Femur (tissue), 1 donor: ENCODE results near the gene TNRC6B.
"Not testable (repeated sequence)": the region's sequence is repeated elsewhere in the genome, so short reads cannot be mapped to it uniquely, and the experiment has no call there.

Source experiments
- DNase-seq: peaks from one replicate; pipeline ENCODE4 v3.0.0-alpha.2; 2017

The TNRC6B gene

DNA sequence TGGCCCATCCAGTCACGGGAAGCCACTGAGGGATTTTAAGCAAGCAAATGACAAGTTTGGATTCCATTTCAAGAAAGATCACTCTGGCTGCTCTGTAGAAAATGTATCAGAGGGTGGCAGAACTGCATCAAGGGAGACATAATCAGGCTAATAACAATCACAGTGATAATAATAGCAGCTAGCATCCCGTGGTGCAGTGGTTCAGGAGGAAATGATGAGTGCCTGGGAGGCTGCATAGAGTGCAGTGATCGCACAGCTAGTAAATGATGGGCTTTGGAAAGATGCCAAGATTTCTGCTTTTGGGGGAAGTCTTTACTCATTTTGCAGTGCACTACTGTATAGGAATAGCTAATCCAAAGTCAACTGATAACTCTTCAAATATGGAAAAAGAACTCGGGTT, 35.8 kb downstream of the TNRC6B start:
- no peak for DNase-seq

DNA sequence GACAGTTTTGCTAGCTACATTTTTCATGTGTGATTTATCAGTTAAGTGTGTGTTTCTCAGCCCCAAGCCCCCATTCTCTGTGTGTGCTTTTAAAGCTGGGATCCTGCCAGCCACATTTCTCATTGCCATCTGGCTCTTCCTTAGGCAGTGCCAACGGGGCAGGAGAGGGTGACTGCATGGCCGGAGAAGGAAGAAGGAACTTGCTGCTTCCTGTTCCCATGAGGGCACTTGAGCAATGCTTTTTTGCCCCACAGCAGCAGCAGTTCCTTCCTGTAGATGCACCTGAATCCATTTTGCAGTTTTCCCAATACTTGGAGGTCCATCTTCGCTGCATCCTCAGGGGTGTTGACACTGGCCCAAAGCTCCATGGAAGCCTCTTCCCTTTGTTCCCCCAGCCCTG, 37.5 kb downstream of the TNRC6B start:
- DNase-seq: no peak

DNA sequence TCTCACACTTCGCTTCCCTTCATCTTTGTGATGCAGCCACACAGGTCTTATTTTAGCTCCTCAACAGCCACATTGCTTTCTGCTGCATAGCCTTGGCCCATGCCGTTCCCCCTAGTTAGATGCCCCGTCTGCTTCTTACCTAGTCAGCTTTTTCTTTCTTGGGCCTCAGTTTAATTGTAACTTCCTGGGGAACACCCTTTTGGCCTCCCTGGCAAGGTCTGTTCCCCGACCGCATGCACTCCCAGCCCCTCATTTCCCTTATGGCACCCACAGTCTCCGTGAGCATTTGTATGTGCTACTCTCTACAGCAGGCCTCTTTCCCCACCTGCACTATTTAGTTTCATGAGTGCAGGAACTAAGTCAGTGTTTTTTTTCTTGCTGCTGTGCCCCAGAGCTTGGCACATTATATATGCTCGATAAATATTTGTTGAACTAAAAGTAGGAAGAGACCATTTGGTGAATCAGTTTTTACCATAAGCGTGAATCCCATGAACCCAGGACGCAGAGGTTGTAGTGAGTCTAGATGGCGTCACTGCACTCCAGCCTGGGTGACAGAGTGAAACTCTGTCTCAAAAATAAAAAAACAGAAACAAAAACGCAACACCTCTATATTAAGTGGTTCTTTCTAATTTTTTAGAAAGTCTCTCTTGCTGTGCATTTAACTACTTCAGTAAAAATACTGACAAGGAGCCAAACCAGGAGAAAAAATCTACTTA, 38.5 kb downstream of the TNRC6B start:
- DNase-seq: no peak

DNA sequence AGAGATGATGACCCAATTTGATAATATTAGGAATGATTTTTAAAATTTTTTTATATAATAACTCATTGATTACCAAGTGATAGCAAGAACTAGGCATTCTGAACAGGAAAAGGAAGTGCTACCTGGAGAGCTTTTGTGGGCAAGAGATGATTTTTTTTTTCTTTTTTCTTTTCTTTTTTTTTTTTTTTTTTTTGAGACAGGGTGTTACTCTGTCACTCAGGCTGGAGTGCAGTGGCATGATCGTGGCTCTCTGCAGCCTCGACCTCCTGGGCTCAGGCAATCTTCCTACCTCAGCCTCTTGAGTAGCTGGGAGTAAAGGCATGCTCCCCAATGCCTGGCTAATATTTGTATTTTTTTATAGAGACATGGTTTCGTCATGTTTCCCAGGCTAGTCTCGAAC, 40.4 kb downstream of the TNRC6B start:
- no peak for DNase-seq

DNA sequence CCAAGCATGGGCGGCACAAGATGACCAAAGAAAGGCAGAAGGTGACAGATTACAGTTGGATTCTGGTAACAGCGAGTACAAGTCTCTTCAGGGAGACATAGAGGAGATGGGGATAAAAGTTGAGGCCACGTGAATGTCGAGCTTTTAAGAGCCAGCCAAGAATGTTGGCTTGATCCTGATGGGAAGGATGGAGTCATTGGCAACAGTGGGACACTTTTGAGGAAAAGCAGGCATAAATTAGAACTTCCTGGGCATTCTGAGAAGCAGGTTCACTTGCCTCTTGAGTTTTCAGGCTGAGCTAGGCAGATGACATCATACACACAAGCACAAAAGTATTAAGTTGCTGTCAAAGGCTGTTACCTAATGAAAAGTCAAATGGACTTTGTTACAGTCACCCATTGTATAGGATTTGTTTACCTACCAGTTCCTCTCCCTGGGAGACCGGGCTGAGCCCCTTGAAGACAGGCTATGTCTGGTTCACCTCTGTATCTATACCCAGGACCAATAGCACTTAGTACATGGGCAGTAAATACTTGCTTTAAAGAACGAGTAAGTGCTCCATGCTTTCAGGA, 41.1 kb downstream of the TNRC6B start:
- no peak for DNase-seq

DNA sequence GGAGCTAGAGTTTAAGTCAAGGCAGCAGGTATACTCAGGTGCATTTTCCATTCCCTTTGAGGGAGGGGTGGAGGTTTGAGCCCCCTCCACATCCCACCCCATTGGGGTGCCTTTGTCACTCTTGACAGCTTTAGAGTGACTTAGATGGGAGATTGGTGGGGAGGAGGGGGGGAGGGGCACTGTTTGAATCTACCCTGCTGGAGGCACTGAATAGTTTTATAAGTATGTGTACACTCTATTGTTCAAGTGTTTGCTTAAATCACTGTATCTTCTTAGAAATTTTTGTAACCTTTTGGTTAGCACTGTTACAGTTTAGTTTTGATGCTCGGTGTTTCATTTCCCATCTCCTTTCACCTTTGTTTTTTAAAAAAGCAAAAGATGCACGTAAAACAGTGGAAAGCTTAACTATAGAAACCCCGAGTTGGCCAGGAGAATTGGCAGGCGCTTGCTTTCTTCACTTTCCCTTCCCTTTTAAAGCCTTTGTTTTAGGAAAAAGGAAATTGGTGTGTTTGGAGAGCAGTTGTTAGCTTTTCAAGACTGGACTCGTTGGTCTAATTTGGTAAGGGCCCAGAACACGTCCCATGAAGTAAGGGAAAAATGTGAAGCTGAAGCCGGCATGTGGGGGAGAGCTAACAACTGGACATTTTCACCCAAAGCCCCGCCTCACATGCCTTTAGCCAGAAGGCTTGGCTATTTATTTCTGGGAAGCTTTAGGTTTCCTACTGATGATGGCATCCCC, 42.8 kb downstream of the TNRC6B start:
- peak; percentile 51 for DNase-seq

DNA sequence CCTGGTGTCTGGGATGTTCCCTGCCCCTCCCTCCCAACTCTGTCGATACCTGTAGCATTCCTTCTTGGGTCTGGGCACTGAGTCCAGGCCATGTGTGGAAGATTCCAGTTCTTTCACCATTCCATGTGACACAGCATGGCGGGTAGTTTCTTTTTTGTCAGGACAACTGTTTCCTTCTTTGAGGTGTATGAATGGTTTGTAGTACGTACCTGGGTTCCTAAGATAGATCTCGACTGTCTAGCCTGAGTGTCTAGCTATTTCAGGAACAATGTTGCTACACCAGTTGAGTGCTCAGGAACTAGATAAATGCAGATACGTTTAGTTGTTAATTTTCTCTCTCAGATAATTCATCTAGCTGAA, 43.3 kb downstream of the TNRC6B start:
- DNase-seq: no peak

DNA sequence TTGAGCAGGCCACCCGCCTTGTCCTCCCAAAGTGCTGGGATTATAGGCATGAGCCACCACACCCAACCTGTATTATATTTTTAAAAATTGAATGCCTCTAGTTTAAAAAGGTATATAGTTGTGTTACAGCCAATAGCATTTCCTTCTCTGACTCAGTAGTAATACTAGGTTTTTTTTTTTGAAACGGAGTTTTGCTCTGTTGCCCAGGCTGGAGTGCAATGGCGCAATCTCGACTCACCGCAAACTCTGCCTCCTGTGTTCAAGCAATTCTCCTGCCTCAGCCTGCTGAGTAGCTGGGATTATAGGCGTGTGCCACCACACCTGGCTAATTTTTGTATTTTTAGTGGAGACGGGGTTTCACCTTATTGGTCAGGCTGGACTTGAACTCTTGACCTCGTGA, 45.3 kb downstream of the TNRC6B start:
- DNase-seq: not testable (repeated sequence)

DNA sequence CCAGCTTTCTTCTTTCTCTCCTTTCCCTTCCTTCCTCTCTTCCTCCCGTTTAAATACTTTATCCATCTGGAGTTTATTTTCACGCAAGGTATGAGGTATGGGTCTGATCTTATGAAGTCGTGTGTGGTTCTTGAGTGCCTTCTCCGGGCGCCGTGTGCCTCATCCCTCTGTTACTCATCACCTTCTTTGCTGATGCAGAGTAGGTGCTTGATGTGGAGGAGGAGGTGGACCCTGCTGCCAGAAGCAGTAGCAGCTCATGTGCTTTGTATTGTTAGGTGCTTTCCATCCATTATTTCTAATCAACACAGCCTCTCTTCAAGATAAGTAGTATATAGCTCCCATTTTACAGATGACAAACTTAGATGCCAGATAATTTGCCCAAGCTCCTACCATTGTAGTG, 47.0 kb downstream of the TNRC6B start:
- DNase-seq: no peak

DNA sequence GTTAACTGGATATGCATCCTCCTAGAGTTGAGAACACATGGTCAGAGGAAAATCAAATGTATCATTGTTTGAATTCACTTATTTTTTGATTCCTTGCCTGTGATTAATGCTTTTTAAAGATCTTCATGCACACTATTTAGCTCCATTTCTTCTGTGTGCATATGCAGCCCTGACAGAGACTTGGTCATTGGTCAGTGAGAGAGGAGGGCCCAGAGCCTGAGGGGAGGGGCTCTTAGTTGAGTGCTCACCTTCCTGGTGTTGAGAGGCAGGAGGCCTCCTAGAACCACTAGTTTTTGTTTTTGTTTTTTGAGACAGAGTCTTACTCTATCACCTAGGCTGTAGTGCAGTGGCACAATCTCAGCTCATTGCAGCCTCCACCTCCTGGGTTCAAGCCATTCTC, 48.9 kb downstream of the TNRC6B start:
- no peak for DNase-seq

DNA sequence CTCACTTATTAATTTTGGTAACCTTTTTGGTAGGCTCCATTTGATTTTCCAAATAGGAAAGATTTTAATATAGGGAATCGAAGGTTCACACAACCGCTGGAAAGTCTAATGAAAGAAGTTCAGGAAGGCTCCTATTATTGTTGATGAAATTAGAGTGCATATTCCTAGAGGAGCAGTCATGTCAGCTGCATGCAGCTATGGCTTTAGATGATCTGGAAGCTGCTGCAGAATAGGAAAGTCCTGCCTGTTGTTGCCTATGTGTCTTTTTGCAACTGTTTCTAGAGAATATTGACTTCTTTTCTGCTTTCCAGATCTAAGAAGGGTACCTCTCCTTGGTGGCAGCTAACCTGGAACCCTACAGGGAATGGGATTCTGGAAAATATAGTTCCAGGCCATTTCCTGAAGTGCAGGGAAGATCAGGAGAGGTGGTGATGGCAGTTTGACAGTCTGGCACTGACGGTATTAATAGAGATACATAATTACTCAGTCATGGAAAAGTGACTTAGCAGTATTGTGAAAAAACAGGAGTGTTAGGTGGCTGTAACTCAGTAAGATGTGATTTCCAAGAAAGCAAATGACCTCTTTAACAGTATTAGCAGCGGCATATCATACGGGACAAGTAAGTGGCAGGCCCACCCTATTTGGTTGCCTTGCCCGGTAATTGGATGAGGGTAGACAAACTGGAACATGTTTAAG, 54.0 kb downstream of the TNRC6B start:
- no peak for DNase-seq

DNA sequence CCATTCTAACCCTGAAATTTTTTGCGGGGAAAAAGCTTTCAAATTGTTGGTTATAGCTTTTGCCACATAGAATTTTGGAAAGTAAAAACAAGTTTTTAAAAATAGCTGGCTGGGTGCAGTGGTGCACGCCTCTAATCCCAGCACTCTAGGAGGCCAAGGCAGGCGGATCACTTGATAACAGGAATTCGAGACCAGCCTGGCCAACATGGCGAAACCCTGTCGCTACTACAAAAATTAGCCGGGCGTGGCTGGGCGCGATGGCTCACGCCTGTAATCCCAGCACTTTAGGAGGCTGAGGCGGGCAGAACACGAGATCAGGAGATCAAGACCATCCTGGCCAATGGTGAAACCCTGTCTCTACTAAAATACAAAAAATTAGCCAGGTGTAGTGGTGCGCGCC, 54.9 kb downstream of the TNRC6B start:
- DNase-seq: no peak

DNA sequence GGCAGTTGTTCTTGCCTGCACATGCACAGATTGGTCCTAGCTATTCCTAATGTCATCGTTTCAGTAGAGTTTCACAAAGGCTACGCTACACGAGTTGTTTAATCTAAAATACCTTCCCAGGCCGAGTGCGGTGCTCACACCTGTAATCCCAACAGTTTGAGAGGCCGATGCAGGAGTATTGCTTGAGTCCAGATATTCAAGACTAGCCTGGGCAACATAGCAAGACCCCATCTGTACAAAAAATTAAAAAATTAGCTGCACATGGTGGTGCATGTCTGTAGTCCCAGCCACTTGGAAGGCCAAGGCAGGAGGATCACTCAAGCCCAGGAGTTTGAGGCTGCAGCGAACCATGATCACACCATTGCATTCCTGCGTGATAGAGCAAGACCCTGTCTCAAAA, 56.2 kb downstream of the TNRC6B start:
- DNase-seq: no peak

DNA sequence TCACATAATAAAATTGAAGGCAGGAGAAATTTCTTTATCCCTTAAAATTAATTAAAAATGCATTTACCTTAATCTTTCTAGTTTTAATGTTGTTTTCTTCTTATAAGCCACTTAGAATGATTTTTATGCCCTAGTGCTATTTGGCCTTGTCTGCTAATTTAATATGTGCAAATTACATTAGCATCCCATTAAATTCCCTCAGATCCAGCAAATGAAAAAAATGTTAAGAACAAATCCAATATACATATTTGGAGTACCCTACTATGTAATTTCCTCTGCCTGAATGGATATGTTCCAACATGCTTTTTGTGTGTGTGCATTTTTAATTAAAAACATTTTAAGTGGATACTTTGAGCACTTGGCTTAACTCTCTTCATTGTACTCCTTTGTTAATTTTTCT, 56.9 kb downstream of the TNRC6B start:
- no peak for DNase-seq

DNA sequence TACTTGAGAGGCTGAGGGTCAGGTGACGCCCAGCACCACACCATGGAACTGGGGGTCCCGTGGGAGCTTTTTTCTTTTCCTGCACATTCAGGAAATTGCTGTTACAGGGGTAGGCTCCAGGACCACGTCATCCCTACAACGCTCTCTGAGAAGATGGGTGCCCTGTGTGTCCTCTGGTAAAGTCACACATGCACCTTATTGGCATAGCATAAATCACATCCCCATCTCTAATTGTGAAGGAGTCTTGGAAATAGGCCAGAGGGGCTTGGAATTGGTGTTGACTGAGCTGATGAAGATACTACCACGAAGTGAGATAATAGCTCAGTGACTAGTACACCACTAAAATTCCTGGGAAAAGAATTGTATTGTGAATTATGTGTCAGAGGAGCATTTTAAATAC, 57.6 kb downstream of the TNRC6B start:
- no peak for DNase-seq

DNA sequence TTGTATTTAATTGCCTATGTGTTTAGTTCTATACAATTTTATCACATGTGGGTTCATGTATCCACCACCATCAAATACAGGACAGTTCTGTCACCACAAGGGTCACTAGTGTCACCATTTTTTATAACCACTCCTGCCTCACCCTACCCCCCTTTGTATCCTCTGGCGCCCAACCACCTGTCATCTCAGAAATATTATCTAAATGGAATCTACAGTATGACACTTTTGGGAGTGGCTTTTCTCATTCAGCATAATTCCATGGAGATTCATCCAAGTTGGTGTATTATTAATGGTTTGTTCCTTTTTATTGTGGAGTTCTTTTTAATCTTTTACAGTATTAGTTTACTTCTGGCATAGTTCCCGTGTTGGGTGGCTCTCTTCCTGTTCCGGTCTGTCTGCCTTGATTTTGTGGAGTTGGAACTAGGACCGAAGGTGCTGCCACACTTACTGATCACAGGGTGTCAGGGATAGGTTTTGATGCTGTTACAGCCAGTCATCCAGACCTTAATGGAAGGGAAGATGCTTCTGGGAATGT, 58.5 kb downstream of the TNRC6B start:
- DNase-seq: no peak

DNA sequence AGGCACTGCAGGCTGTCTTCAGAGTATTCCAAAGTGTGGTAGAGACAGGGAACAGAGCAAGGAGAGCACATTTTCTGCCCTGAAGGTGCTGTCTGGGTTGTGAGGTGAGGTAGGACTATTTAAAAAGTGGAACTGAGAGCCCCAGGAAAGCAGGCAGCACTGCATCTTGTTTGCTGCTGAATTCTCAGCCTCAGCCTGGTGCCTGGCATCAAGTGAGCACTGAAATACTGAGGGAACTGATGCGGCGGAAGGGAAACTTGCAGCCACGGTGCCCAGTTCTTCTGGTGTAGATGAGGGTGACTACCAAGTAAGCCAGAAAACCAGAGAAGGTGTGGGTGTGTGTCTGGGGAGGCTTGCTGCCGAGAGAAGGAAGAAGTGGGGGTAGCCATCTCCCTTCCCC, 59.5 kb downstream of the TNRC6B start:
- no peak for DNase-seq

DNA sequence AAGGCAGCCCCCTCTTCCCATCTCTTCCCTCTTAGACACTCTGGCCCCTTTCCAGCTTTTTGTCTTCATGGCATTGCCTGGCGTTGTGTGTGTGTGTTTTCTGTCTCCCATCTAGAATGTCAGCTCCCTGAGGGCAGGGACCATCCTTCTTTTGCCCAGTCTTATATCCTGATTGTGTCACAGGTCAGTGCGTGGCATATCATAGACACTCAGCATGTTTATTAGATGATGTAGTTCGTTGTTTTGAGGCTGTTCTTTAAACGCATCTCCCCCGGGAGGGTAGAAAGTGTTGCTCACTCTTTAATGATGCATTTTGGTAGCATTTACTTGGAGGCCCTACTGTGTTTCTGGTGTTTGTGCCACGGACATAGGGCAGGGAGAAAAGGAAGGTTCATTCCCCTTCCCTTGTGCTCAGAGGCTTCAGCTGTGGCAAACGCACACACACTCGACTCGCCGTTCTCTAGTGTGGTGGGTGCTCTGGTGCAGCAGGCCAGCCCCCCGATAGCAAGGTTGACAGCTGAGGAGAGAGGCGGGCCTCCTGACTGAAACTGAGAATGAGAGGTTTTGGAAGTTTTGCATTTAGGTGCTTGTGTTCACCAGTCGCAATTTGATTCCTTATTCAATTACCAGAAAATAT, 60.2 kb downstream of the TNRC6B start:
- DNase-seq: no peak

DNA sequence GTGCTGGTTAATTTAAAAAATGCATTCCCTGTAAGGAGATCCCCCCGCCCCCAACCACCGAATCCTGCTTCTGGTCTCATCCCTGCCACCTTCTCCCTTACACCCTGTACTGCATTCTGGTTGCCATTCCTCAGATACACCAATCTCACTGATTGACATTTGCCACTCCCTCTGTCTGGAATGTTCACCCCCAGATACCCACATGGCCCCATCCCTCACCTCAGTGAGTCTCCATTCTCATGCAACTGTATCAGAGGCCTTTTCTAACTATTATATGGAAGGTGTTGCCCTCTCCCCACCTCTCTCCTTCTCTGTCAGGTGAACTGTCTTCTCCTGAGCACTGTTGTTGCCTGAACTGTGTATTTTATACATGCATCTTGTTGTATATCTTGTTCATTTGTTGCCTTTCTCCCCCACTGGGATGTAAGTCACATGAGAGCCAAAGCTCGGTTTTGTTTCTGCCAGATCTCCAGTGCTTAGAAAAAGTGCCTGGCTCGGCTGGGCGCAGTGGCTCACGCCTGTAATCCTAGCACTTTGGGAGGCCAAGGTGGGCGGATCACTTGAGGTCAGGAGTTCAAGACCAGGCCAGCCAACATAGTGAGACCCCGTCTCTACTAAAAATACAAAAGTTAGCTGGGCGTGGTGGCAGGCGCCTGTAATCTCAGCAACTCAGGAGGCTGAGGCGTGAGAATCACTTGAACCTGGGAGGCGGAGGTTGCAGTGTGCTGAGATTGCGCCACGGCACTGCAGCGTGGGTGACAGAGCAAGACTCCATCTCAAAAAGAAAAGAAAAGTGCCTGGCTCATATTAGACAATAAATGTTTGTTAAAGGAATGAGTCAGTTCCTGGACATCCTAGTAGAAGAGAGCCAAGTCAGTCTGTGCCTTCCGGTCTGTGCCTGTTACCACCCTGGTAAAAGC, 61.0 kb downstream of the TNRC6B start:
- DNase-seq: no peak

DNA sequence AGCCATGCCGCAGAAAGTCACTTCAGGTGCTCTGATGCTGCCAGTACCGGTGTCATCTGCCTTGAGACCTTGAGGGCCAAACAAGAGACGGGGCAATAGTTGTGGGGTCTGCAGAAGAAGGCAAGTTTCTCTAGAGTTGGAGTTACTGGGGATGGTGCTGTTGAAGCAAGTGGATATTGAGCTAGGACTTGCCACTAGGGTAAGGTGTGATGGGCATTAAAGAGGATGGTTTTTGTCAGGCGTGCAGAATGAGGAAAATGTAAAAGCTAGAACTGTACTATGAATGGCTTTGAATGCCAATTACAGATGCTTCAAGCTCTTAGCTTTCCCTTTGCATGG, 61.6 kb downstream of the TNRC6B start:
- DNase-seq: no peak

DNA sequence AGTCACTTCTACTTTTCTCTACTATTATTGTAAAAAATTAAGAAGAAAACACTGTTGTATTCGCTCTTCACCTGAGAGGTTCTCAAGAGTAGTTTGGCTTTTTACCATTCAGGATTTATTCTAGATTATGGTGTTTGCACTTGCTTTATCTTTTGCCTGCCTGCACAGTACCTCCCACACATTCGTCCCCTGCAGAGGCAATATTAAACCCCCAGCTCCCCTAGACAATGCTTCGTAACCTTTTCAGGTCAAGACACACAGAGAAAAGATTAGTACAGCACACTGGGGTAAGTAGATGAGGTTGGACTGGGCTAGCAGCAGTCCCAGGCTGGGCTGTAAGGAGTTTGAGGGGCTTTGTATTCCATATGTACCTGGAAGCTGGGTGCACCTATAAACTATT, 62.4 kb downstream of the TNRC6B start:
- DNase-seq: no peak

DNA sequence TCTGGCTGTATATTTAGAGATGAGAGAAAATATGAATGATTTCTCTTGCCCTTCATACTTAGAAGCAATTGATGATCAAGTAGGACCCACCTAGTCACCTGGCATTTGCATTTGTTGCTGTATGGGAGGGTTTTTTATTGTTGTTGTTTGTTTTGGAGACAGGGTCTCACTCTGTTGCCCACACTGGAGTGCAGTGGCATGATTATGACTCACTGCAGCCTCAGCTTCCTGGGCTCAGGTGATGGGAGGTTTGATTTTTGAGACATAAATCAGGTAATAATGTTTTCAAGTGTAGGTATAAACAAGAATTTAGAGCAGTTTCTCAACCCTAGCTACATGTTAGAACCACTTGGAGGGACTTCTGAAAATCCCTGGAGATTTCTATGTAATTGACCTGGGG, 63.0 kb downstream of the TNRC6B start:
- DNase-seq: no peak
